CD1c-positive myeloid dendritic cell (primary cell): ENCODE results near the gene PNLIPRP2.

Experiments used
- DNase-seq: peaks from one replicate; pipeline ENCODE4 v3.0.0-alpha.2; 2016; ENCODE audit errors: extremely low spot score

Gene PNLIPRP2

GRCh38 chr10:116654816-116655215 lies 34.1 kb downstream of the PNLIPRP2 start:
- DNase-seq, result no peak

DNA sequence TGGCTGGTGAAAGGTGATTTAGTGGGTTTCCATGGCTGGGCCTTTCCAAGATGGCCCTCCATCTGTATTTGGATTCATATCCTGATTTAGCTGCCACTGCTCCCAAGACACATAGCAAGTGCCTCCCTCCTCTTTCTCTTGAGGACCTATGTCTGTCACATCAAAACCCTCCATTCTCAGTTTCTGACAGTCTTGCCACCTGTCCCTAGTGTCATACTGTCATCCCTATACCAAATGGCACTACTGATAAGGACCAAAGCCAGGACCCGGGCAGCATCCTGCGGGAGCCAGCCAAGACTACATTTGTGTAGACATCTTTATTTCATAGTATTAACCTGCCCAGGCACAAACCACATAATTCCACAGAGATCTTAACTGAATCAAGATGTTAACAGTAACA lies 34.8 kb downstream of the PNLIPRP2 start:
- DNase-seq, result no peak

- no peak for DNase-seq
Measured at GRCh38 chr10:116656044-116656443, 35.3 kb downstream of the PNLIPRP2 start.

DNA sequence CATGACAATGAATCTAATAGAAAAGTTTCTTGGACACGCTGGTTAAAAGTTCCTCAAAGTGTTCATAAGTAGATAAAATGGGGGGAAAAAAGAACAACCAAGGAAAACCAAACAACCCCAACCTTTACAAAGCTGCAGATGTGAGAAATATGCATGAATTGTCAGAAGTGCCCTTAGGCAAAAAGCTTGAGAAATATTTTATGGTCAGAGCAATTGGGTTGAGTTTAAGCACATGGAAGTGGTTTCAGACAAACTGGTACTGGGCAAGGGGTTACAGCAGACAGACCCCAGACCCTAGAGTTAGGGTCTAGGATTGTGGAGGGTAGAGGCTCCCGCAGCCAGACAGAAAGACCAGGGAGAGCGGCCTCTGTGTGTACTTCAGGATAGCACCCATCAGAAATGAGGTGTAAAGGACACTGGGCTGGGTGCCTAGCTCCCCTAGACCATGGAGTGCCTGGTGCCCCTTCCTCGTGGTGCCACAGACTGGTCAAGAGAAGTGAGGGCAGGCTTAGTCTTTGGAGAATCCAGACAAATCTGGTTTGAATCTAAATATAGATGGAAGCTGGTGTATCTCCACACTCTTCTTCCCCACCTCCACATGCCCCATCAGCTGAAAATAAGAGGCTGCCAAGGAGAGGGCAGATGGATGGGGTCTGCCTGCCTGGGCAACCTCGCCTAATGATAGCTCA lies 37.3 kb downstream of the PNLIPRP2 start:
- no peak for DNase-seq

DNA sequence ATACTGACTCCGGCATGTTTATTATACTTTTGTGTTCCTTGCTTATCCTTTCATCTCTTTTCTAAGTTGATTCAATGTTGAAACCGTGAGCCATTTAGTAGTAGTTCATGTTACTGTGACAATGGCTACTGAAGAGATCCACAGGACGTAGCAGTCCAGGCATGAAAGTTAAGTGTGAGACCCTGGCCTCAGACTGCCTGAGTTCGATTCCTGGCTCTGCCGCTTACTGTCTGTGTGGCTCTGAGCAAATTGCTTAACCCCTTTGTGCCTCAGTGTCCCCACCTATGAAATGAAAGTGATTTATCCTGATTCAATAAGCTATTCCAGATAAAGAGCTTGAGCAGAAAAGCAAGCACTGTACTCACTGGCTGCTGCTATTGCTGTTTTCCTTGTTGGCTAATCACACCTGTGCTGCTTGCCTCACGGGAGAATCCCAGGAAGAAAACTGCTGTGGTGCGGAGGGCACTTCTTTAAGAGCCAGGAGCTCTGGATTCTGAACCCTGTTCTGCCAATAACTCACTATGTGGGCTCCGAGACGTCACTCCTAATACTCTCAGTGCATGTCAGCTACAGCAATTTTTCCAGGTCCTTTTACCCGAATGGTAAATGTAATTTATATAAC lies 38.4 kb downstream of the PNLIPRP2 start:
- no peak for DNase-seq

- DNase-seq, result no peak
Measured at GRCh38 chr10:116660860-116661259, 40.1 kb downstream of the PNLIPRP2 start.

DNA sequence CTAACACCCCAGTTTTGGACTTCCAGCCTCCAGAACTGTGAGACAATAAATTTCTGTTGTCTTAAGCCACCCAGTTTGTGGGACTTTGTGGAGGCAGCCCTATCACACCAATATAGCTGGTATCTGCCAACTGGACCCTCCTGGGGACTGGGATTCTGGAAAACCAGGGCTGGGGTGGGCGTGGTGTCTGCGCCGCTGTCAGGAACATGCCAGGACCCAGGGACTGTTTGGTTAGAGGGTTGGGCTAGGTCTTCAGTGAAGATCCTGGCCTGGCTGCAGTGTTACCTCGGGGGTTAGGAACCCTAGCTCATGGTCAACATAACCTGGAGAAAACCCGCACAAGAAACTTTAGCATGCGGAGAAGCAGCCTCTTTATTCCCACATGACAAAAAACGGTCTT lies 42.6 kb downstream of the PNLIPRP2 start:
- DNase-seq, result no peak

- no peak for DNase-seq
Measured at GRCh38 chr10:116664631-116665030, 43.9 kb downstream of the PNLIPRP2 start.

DNA sequence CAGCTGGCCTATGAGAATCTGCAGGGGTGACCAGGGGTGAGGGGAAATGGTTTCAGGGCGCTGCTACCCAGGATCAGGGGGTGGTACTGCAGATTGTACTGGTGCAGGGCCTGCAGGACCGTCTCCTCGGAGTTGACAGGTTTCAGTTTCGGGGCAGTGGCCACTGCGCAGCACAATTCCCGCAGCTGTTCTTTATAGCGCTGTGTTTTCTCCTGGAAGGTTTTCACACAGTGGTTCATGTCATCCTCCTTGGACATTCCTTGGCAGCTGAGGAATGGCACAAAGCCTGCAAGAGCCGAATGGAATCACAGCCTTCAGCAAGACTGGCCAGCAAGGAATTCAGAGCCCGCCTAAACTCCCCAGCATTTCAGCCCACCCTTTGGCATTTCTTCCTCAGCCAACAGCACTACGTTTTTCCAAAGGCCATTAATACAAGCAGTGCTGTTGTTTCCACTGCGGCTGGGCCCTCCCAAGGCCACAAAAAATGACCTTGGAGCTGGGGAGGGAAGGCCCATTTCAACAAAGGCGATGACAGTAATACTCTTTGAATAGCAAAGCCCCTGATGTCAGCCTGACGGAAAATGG lies 44.9 kb downstream of the PNLIPRP2 start:
- no peak for DNase-seq

DNA sequence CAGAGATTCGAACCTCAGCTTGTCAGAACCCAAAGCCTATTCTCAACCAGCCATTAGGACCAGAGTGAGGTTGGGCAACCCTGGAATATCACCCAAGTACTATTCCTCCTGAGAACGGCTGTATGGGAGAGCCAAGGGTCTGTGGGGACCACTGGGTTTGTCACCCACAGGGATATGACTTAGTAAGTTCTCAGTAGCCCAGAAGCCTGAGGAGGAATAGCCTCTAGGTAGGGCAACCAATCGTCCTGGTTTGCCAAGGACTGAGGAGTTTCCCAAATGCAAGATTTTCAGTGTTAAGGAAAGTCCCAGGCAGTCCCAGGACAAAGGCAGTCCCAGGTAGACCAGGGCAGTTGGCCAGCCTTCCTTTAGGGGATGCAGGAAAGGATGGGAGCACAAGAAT lies 46.7 kb downstream of the PNLIPRP2 start:
- no peak for DNase-seq

- DNase-seq, result no peak
Measured at GRCh38 chr10:116668018-116668417, 47.3 kb downstream of the PNLIPRP2 start.

DNA sequence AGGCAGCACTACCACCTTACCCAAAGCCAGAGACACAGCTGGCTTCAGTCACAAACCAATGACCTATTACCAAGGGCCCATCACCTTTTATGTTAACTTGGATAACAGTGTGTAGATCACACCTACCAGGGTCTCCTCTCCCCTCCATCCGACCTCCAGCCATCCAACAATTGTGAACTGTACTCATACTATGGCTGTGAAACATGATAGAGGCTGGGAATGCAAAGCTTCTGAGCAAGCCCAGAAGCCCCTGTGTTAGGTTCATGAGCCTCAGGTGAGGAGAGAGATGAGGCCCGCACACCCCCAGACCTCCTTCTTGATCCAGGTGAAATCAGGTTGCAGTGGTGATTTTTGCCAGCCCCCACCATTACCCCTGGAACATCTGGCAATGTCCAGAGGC lies 47.7 kb downstream of the PNLIPRP2 start:
- DNase-seq, result no peak

GRCh38 chr10:116669080-116669479 lies 48.3 kb downstream of the PNLIPRP2 start:
- DNase-seq, result no peak

DNA sequence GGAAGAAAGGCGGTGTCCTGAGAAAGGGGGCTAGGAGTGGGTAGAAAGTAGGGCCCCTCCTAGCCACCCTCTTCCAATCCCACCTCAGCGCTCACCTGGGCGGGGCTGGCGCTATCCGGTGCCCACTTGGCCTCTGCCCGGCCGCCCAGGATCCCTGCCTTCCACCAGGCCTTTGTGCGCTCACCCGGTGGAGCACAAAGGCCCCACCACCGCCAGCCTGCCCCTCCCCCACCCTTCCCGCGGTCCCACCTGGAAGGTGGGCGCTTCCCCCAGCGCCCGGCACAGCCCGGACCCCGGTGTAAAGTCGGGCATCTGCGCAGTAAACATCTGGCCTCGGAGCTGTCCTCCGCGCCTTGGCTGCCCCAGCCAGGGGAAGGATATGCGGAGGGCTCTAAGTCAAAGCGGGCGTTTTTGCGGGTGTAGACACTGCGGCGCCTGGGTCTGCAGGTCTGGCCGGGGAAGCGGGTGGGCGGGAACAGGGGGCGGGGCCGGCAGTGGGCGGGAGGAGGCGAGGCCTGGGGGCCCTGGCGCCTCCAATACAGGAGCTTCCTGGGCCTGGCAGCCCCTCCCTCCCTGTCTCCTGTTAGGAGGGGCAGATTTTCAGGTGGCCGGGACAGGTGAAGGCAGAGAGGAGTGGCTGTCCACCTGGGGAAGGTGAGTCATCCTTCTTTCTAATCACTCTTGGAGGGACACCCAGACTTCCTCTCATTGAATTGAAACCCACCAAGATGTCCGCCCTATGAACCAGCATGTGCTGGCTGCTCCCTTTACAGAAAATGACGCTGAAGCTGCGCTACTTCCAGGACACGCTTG lies 49.3 kb downstream of the PNLIPRP2 start:
- DNase-seq, result no peak

- DNase-seq, result no peak
Measured at GRCh38 chr10:116670706-116671105, 50.0 kb downstream of the PNLIPRP2 start.

GRCh38 chr10:116671274-116671926 lies 50.6 kb downstream of the PNLIPRP2 start:
- no peak for DNase-seq

DNA sequence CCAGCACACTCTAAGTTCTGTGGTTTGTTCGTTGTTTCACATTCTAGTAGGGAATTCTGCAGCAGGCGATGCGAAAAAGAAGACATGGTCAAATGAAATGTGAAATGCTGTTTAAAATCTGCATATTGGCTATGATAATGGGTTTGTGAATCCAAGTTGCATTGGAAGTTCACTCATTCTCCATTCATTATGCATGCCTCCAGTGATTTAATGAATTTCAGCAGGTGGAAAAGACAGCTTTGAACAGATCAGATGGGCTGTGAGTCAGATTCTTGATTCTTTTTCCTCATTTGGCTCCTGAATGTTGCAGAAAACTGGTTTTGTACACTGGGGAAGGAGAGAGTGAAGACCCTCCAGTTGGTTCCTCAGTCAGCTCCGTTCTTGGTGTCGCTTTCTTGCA lies 52.1 kb downstream of the PNLIPRP2 start:
- DNase-seq, result no peak

DNA sequence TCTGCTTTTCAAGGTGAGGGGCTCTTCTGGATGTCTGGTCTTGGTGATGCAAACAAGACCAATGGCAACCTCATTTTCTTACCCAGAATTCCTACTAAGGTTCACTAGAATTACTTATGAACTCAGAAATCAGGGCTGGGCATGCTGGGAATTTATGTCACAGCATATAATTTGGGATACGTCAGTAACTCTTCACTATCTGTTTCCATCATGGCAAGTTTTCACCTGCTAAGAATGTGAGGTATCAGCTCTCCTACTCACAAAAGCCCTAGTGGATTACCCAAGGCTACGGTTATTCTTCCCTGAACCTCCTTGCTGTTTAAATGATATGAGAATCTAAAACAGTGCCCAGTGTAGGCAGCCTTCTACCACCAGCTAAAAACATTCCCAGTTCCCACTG lies 53.1 kb downstream of the PNLIPRP2 start:
- DNase-seq, result no peak

GRCh38 chr10:116674901-116675423 lies 54.2 kb downstream of the PNLIPRP2 start:
- no peak for DNase-seq

DNA sequence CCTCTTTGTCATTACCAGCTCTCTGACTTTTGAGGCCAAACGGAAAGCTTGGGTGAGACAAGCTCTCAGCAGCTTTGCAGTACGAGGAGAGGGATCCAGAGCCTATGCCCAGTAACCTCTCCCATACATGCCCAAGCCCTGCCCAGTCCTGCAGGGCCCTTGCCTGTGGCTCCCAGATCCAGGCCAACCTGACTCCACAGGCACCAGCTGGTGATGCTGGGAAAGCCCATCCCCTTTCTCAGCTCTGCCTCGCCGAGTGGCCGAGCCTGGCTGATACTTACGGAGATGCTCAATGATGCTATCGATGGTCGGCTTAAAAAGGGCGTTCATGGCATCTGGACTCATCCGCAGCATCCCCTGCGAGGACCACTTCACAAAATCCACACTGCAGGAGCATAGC lies 55.4 kb downstream of the PNLIPRP2 start:
- DNase-seq, result no peak

DNA sequence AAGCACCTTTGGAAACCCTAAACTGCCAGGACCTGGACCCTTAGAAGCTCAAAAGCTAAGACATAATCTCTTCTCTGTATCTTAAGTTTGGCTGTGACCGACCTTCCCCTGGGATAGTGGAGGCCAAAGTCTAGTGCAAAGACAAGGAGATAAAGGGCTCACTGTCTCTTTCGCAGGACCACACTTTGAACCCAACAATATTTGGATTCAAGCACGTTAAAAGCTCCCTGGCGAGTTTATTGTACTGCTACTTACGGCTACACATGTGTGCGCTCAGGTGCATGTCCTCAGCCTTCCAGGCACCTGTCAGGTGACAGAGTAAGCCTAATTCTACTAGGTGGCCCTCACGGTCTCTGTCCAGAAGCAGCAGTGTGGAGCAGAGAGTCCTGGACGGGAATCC lies 55.9 kb downstream of the PNLIPRP2 start:
- DNase-seq, result no peak

DNA sequence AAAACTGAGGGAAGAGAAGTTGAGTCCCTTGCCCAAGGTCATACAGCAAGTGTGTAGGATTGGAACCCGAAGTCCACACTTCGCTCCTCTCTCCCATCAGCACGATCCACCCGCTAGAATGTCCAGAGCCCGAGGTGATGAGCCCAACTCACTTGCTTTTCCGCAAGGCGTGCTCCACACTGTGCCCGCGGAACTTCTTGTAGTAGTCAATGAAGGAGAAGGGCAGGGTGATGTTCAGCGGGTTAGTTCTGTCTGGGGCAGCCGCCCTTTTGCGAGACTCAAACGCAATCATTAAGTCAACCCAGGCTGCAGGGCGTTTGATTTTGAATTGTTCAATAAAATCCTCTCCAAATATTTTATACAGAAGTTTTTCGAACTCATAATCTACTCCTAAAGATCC lies 58.6 kb downstream of the PNLIPRP2 start:
- DNase-seq, result no peak
